ENCODE results near the gene CCKAR. TPM values are rescaled to one million over a fixed set of nuclear protein-coding genes. Genes with fewer than 3 reads are reported as not detected.

The CCKAR gene
- total and polyA plus RNA-seq, 2 donors (not counting 3 experiments of a cell fraction or from before 2014, with no cell fraction given): not detected

Other genes with a start within 250 kb of the CCKAR start
- 42.9 and 46.4 TPM in 2 replicates for gene RBPJ, start 169.5 kb downstream of the CCKAR start, total RNA-seq
- gene RBPJ, start 169.5 kb downstream of the CCKAR start, polyA plus RNA-seq: 16.7 and 17.0 TPM in 2 replicates
- gene TBC1D19, start 93.6 kb upstream of the CCKAR start, total RNA-seq: 5.9 and 6.1 TPM in 2 replicates
- 3.7 and 4.4 TPM in 2 replicates for gene TBC1D19, start 93.6 kb upstream of the CCKAR start, polyA plus RNA-seq